Adrenal gland (tissue), 12 donors: ENCODE results near the gene CAMKMT. TPM values are rescaled to one million over a fixed set of nuclear protein-coding genes. Genes with fewer than 3 reads are reported as not detected.
A peak's percentile ranks its signal among the peaks of the same experiment; 100 is the strongest.

ENCODE experiments used
- DNase-seq, 7 donors: peaks; one replicate each; pipeline ENCODE4 v3.0.0-alpha.2; 2019 to 2020
- H3K27ac ChIP-seq, 5 donors: fragments of 200-600 bp; sonication (generic) in 4 of 5; 1 replicate in 3 of 5; 2 replicates in 2 of 5; pipeline versions ENCODE4 v1.5.1 to v1.8.0; 2016 to 2020; ENCODE audit warnings: mild to moderate bottlenecking in 1 of 5
- H3K27me3 ChIP-seq: fragments of 200-600 bp; 2 replicates; pipeline ENCODE4 v1.8.0; 2021
- H3K36me3 ChIP-seq, 2 donors: fragments of 200-600 bp; replicated peaks in 1 of 2; 1 replicate in 1 of 2; 2 replicates in 1 of 2; pipeline versions ENCODE4 v1.5.1 to v1.8.0; 2018 to 2022
- H3K4me1 ChIP-seq, 2 donors: fragments of 200-600 bp; replicated peaks in 1 of 2; 1 replicate in 1 of 2; 2 replicates in 1 of 2; pipeline versions ENCODE4 v1.5.1 to v1.8.0; 2018 to 2021
- H3K4me3 ChIP-seq, 4 donors: fragments of 200-600 bp; sonication (generic) in 3 of 4; one replicate each; pipeline ENCODE4 v1.5.1; 2016 to 2018
- H3K9me3 ChIP-seq, 3 donors: fragments of 200-600 bp; sonication (generic) in 1 of 3; replicated peaks in 1 of 3; 1 replicate in 2 of 3; 2 replicates in 1 of 3; pipeline versions ENCODE4 v1.5.1 to v1.8.0; 2016 to 2021
- POLR2A ChIP-seq, 2 donors: fragments of 450-650 bp; IDR thresholded peaks; one replicate each; pipeline ENCODE4 v1.6.1; 2017; ENCODE audit warnings: antibody characterized with exemption in 2 of 2, mild to moderate bottlenecking in 2 of 2, moderate library complexity in 1 of 2
- WGBS, 4 donors: extraction: QIAGEN DNeasy Blood & Tissue Kit in 2 of 4; methylation state at CpG; one replicate each; pipeline versions ENCODE4 v1.1.5 to v1.1.7; 2013 to 2017; 5-methylcytosine and 5-hydroxymethylcytosine counted together
- intact Hi-C, 2 donors: fragments of 100-400 bp; cut with DNase I; formaldehyde crosslinking; loops; one replicate each; pipeline versions ENCODE4 v1.14.1 to v1.15.0; 2022 to 2023
- polyA plus RNA-seq, 3 donors: library from polyadenylated mRNA; stranded (reverse); fragments of 200-250 nt in 2 of 3; fragments of 350-450 nt in 1 of 3; fragmentation: Illumina TruSeq in 1 of 3; extraction: RNeasy Lipid Tissue Mini Kit (QIAGEN cat#74804) in 1 of 3; gene quantifications; one replicate each; pipeline ENCODE4 v1.2.3, GENCODE V29; 2013 to 2014
- total RNA-seq, 9 donors: library from RNA; depleted of rRNA in 4 of 9; stranded (reverse); fragments of >200 nt in 4 of 9; fragments of 120-200 nt in 1 of 9; fragmentation: NEBNext Ultra II Directional in 1 of 9; extraction: Animal tissue kit (Norgen Biotek cat#: 25700) in 1 of 9; gene quantifications; one replicate each; pipeline versions ENCODE4 v1.1.0 to v1.2.4, GENCODE V29; 2013 to 2023
- TF ChIP-seq, protein P1 (sequence below), 6 experiments: fragments of 450-650 bp in 4 of 6; fragments of 200-600 bp in 2 of 6; sonication (generic) in 1 of 6; IDR thresholded peaks; 1 replicate in 5 of 6; 2 replicates in 1 of 6; pipeline versions ENCODE4 v1.5.1 to v1.8.0; 2016 to 2021; ENCODE audit warnings: antibody characterized with exemption in 6 of 6, mild to moderate bottlenecking in 2 of 6, moderate library complexity in 1 of 6
- donor health status: healthy with polysubstance abuse.
- donor health status: Bipolar disorder and iron deficiency.
- donor health status: DM: yes; HTN: yes; CAD: no.
- donor health status: DM: no; HTN: no; CAD: no.
- donor health status: DM: no; HTN: no; CAD: no.
- donor health status: DM: yes; HTN: yes; CAD: no.

Gene CAMKMT
- total and polyA plus RNA-seq, 12 donors, result 2.6 to 14.0 (median 8.6) TPM

DNA sequence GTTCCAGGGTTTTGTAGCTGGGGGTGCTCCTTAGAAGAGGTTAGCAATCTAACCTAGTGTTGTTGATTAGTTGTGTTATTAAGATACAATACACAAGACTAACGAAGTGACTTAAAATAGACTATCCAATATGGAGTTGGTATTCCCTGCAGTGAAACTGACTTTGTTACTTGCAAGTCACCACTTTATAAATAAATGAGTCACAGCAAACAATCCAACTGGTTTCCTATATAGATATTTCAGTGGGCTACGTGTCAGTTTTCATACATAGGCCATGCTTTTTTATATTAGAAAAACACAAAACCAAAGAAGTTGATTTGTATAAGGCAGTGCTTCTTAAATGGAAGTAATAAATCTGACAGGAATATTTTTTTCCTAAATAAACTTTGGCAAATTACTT, 274.0 kb downstream of the CAMKMT start:
- Histone ChIP-seq H3K27ac (no peak overlapping the region), H3K4me1 (peaks cover 0 to 7% of the 10 kb centered on the region in 2 donors), H3K4me3 (no peak overlapping the region), H3K9me3 (peaks cover 0 to 3% (median 0%) of the 10 kb centered on the region in 3 donors), H3K27me3 (no peaks in the 10 kb centered on the region), H3K36me3 (no peaks in the 10 kb centered on the region)
- intact Hi-C loops, result no loop called here
- no peak for TF ChIP-seq POLR2A (IDR thresholded peaks at IDR 0.05)
- TF ChIP-seq, protein P1, sequence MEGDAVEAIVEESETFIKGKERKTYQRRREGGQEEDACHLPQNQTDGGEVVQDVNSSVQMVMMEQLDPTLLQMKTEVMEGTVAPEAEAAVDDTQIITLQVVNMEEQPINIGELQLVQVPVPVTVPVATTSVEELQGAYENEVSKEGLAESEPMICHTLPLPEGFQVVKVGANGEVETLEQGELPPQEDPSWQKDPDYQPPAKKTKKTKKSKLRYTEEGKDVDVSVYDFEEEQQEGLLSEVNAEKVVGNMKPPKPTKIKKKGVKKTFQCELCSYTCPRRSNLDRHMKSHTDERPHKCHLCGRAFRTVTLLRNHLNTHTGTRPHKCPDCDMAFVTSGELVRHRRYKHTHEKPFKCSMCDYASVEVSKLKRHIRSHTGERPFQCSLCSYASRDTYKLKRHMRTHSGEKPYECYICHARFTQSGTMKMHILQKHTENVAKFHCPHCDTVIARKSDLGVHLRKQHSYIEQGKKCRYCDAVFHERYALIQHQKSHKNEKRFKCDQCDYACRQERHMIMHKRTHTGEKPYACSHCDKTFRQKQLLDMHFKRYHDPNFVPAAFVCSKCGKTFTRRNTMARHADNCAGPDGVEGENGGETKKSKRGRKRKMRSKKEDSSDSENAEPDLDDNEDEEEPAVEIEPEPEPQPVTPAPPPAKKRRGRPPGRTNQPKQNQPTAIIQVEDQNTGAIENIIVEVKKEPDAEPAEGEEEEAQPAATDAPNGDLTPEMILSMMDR (IDR thresholded peaks at IDR 0.05), result no peak
- DNase-seq, result no peak
- 89 to 93% (median 92%) methylated on average over 2 of the region's 2 CpGs for WGBS, 4 donors

DNA sequence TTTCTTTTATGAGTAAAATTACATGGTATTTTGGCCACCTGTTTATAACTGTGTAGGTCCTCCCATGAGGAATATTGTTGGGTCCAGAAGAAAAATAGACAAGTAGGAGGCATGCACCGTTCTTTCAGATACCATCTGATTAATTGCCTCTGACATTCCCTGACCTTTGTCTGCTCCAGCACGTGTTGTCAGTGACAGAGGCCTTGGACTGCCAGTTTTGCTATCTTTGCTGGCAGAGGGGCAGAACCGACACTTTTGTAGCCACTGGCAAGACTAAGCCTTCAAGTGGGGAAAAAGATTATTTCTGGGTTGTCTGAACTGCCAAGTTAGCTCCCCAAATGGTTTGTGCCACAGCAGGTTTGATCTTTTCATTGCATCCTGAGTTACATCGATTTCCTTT, 276.9 kb downstream of the CAMKMT start:
- peaks cover 0 to 7% of the 10 kb centered on the region in 2 donors for H3K4me1 ChIP-seq
- H3K27ac ChIP-seq, result no peak overlapping the region
- peak in 3 of 7 donors; percentile 10 to 26 (median 13) for DNase-seq
- WGBS, 4 donors, result 25 to 43% (median 31%) methylated on average over 4 of the region's 4 CpGs
- H3K9me3 ChIP-seq, result no peaks in the 10 kb centered on the region
- H3K4me3 ChIP-seq, result no peak overlapping the region
- H3K36me3 ChIP-seq, result no peaks in the 10 kb centered on the region
- no peak for TF ChIP-seq POLR2A (IDR thresholded peaks at IDR 0.05)
- TF ChIP-seq, protein P1 (IDR thresholded peaks at IDR 0.05), result no peak
- no peaks in the 10 kb centered on the region for H3K27me3 ChIP-seq
- intact Hi-C loops, result no loop called here

DNA sequence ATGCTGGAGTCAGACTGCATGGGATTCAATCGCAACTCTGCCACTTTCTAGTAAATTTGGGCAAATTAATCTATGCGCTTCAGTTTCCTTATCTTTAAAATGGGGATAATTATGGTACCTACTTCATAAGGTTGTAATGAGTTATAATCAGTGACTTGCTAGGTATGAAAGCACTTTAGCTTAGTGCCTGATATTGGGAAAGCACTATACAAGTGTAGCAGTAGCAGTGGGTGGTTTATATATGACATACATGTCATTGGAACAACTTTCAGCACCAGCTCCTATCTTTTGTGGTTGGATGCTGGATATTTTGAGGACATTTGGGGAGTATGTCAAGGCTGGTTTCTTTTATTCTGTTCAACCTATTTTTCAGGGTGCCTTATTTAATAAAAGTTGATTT, 277.7 kb downstream of the CAMKMT start:
- WGBS, 4 donors, result 90 to 98% (median 94%) methylated on average over 2 of the region's 2 CpGs
- Histone ChIP-seq H3K4me1 (peaks cover 0 to 7% of the 10 kb centered on the region in 2 donors), H3K9me3 (no peaks in the 10 kb centered on the region), H3K27ac (no peak overlapping the region), H3K4me3 (no peak overlapping the region), H3K27me3 (no peaks in the 10 kb centered on the region), H3K36me3 (no peaks in the 10 kb centered on the region)
- DNase-seq, result no peak
- TF ChIP-seq, protein P1 (IDR thresholded peaks at IDR 0.05), result no peak
- no peak for TF ChIP-seq POLR2A (IDR thresholded peaks at IDR 0.05)
- intact Hi-C loops, result no loop called here

DNA sequence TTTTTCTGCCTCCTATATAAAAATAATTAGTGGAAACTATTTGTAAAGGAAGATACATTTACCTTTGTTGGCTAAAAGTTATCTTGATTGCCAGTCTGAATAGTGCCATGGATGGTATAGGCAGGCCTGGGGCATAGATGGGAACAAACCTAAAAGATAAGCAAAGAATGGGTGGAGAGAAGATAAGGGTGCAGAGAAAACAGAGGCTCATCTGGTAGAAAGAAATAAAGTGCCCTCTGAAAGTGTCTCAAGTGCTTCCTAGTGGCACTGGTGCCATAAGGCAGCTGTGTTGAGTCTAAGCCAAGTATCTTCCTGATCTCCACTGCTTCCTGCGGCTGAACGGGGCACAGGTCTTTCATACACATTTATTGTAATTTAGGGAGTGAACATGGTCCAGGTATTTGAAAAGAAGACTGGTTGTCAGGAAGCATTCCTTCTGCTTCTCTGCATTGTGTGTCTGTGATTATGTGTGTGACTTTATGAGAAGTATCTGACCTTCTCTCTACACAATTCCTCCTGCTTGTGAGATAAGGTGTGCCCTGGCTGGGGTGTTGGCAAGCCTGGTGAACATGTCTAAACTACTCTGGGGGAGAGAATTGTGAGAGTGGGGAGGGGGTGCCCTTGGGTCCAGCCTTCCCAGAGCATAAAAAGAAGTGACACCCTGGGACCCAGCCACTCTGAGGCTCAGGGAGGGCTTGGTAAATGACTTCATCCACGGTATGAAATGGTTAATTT, 280.5 kb downstream of the CAMKMT start:
- Histone ChIP-seq H3K27ac (no peak overlapping the region), H3K9me3 (no peaks in the 10 kb centered on the region), H3K27me3 (no peaks in the 10 kb centered on the region), H3K4me1 (peaks cover 0 to 7% of the 10 kb centered on the region in 2 donors), H3K36me3 (no peaks in the 10 kb centered on the region), H3K4me3 (no peak overlapping the region)
- intact Hi-C loops, result no loop called here
- DNase-seq, result no peak
- TF ChIP-seq POLR2A (IDR thresholded peaks at IDR 0.05), result no peak
- TF ChIP-seq, protein P1 (IDR thresholded peaks at IDR 0.05), result no peak
- 75 to 92% (median 82%) methylated on average over 3 of the region's 3 CpGs for WGBS, 4 donors
